Spleen (tissue), 11 donors: ENCODE data around the gene IL32. TPM values are rescaled to one million over a fixed set of nuclear protein-coding genes. Genes with fewer than 3 reads are reported as not detected.
A peak's percentile ranks its signal among the peaks of the same experiment; 100 is the strongest.

Experiments used
- DNase-seq: peaks from one replicate; pipeline ENCODE4 v3.0.0-alpha.2; 2020
- H3K27ac ChIP-seq, 8 donors: fragments of 200-600 bp; sonication (generic) in 7 of 8; 1 replicate in 4 of 8; 2 replicates in 4 of 8; pipeline versions ENCODE4 v1.5.0 to v1.8.0; 2016 to 2021; ENCODE audit warnings: inconsistent platforms in 4 of 8, mild to moderate bottlenecking in 4 of 8, moderate library complexity in 1 of 8
- H3K27me3 ChIP-seq, 7 donors: fragments of 200-600 bp; sonication (generic) in 6 of 7; replicated peaks in 1 of 7; 1 replicate in 4 of 7; 2 replicates in 3 of 7; pipeline versions ENCODE4 v1.5.0 to v1.8.0; 2016 to 2021; ENCODE audit warnings: inconsistent platforms in 3 of 7, mild to moderate bottlenecking in 1 of 7
- H3K36me3 ChIP-seq, 6 donors: fragments of 200-600 bp; sonication (generic) in 5 of 6; 1 replicate in 4 of 6; 2 replicates in 2 of 6; pipeline versions ENCODE4 v1.5.0 to v1.8.0; 2016 to 2021; ENCODE audit warnings: inconsistent platforms in 2 of 6
- H3K4me1 ChIP-seq, 6 donors: fragments of 200-600 bp; sonication (generic) in 5 of 6; 1 replicate in 3 of 6; 2 replicates in 3 of 6; pipeline versions ENCODE4 v1.5.0 to v1.8.0; 2016 to 2021; ENCODE audit warnings: inconsistent platforms in 3 of 6
- H3K4me3 ChIP-seq, 8 donors: fragments of 200-600 bp; sonication (generic) in 7 of 8; 1 replicate in 4 of 8; 2 replicates in 4 of 8; pipeline versions ENCODE4 v1.5.0 to v1.8.0; 2016 to 2021; ENCODE audit warnings: inconsistent platforms in 4 of 8, mild to moderate bottlenecking in 4 of 8, moderate library complexity in 2 of 8
- H3K9me3 ChIP-seq, 8 donors: fragments of 200-600 bp; sonication (generic) in 7 of 8; 1 replicate in 4 of 8; 2 replicates in 4 of 8; pipeline versions ENCODE4 v1.5.0 to v1.8.0; 2016 to 2021; ENCODE audit warnings: inconsistent platforms in 4 of 8
- POLR2A ChIP-seq, 3 donors: fragments of 450-650 bp; IDR thresholded peaks; one replicate each; pipeline ENCODE4 v1.5.1; 2017; ENCODE audit warnings: antibody characterized with exemption in 3 of 3, mild to moderate bottlenecking in 1 of 3
- POLR2AphosphoS5 ChIP-seq, 3 donors: sonication (generic); formaldehyde crosslinking; IDR thresholded peaks; one replicate each; pipeline ENCODE4 v1.5.1; 2017; ENCODE audit warnings: antibody characterized with exemption in 3 of 3
- WGBS, 5 donors: extraction: QIAGEN DNeasy Blood & Tissue Kit in 3 of 5; methylation state at CpG; one replicate each; pipeline versions ENCODE4 v1.1.5 to v1.1.7; 2013 to 2018; 5-methylcytosine and 5-hydroxymethylcytosine counted together
- intact Hi-C: fragments of 100-400 bp; cut with DNase I; formaldehyde crosslinking; loops from one replicate; pipeline ENCODE4 v1.15.0; 2023; ENCODE audit warnings: low total_unique reads
- polyA plus RNA-seq, 3 donors: library from polyadenylated mRNA; stranded (reverse); fragments of 200-250 nt; gene quantifications; one replicate each; pipeline ENCODE4 v1.2.1, GENCODE V29; 2013
- total RNA-seq, 7 donors: library from RNA; depleted of rRNA in 3 of 7; stranded (reverse); fragments of >200 nt in 3 of 7; fragmentation: NEBNext Ultra II Directional in 4 of 7; extraction: Animal tissue kit (Norgen Biotek cat#: 25700) in 4 of 7; gene quantifications; one replicate each; pipeline versions ENCODE4 v1.1.0 to v1.2.1, GENCODE V29; 2016 to 2021
- TF ChIP-seq, protein P1 (sequence below), 11 experiments: fragments of 200-600 bp in 7 of 11; fragments of 450-650 bp in 4 of 11; sonication (generic) in 4 of 11; IDR thresholded peaks in 8 of 11; conservative IDR thresholded peaks in 3 of 11; 1 replicate in 7 of 11; 2 replicates in 4 of 11; pipeline versions ENCODE4 v1.4.0 to v1.8.0; 2016 to 2021; ENCODE audit warnings: antibody characterized with exemption in 11 of 11, inconsistent platforms in 4 of 11, mild to moderate bottlenecking in 1 of 11
- donor health status: healthy with polysubstance abuse.
- donor health status: DM: no; HTN: no; CAD: no; lungs with moderate emphysema.
- donor health status: DM: no; HTN: no; CAD: no.
- donor health status: Bipolar disorder and iron deficiency.
- donor health status: healthy.
- donor health status: DM: no; HTN: no; CAD: no.
- donor health status: DM: yes; HTN: yes; CAD: no.

The IL32 gene
- total and polyA plus RNA-seq, 10 donors: 171 to 624 (median 293) TPM

DNA sequence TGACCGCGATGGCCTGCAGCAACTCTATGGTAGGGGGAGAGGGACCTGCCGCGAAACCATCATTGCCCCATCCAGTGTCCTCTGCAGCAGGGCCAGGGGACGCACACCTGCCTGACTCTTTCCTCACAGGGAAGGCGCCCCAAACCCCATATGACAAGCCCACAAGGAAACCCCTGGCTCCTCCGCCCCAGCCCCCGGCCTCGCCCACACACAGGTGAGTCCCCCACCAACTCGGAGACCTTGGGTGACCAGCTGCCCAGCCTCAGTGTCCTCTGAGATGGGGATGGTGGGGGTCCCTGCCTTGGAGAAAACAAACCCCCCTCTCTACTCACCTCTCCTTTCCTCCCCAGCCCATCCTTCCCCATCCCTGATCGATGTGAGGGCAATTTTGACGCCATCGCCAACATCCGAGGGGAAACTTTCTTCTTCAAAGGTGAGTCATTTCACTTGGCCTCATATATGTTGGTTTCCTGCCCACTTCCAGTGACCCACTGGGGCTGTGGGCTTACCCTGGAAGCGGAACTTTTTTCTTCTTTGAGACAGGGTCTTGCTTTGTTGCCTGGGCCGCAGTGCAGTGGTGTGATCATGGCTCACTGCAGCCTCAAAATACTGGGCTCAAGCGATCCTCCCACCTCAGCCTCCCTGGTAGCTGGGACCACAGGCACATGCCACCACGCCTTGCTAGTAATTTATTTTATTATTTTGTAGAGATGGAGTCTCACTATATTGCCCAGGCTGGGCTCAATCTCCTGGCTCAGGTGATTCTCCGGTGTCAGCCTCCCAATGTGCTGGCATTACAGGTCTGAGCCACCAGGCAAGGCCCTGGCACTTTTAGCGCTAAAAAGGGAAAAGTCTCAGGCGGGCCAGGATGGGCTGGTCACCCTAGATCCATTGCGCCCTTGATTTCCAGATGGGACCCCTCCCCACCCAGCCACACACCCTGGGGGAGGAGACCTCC is 8.0 kb upstream of the IL32 start:
- H3K4me3 ChIP-seq: peak overlapping the region; percentile 71 to 97 (median 80)
- peak; percentile 80 for DNase-seq
- intact Hi-C loops: loop anchor here (5.0 to 10.0 kb wide), 2 partner anchors 70 to 107 kb away; no protein-coding TSS in a partner anchor
- 87 to 92% (median 91%) methylated on average over 21 to 22 of the region's 22 CpGs for WGBS, 5 donors
- H3K27me3 ChIP-seq: no peaks in the 10 kb centered on the region
- peaks cover 21 to 87% (median 63%) of the 10 kb centered on the region in 6 donors for H3K4me1 ChIP-seq
- H3K9me3 ChIP-seq: no peaks in the 10 kb centered on the region
- peaks cover 0 to 44% (median 0%) of the 10 kb centered on the region in 6 donors for H3K36me3 ChIP-seq
- peak overlapping the region in 7 of 8 donors; percentile 86 to 96 (median 92) for H3K27ac ChIP-seq
- peak in 1 of 3 donors; percentile 31 for TF ChIP-seq POLR2AphosphoS5 (IDR thresholded peaks at IDR 0.05)
- TF ChIP-seq, protein P1, sequence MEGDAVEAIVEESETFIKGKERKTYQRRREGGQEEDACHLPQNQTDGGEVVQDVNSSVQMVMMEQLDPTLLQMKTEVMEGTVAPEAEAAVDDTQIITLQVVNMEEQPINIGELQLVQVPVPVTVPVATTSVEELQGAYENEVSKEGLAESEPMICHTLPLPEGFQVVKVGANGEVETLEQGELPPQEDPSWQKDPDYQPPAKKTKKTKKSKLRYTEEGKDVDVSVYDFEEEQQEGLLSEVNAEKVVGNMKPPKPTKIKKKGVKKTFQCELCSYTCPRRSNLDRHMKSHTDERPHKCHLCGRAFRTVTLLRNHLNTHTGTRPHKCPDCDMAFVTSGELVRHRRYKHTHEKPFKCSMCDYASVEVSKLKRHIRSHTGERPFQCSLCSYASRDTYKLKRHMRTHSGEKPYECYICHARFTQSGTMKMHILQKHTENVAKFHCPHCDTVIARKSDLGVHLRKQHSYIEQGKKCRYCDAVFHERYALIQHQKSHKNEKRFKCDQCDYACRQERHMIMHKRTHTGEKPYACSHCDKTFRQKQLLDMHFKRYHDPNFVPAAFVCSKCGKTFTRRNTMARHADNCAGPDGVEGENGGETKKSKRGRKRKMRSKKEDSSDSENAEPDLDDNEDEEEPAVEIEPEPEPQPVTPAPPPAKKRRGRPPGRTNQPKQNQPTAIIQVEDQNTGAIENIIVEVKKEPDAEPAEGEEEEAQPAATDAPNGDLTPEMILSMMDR (IDR thresholded peaks at IDR 0.05 in 8 of 11, conservative IDR thresholded peaks at IDR 0.05 in 3 of 11): no peak

DNA sequence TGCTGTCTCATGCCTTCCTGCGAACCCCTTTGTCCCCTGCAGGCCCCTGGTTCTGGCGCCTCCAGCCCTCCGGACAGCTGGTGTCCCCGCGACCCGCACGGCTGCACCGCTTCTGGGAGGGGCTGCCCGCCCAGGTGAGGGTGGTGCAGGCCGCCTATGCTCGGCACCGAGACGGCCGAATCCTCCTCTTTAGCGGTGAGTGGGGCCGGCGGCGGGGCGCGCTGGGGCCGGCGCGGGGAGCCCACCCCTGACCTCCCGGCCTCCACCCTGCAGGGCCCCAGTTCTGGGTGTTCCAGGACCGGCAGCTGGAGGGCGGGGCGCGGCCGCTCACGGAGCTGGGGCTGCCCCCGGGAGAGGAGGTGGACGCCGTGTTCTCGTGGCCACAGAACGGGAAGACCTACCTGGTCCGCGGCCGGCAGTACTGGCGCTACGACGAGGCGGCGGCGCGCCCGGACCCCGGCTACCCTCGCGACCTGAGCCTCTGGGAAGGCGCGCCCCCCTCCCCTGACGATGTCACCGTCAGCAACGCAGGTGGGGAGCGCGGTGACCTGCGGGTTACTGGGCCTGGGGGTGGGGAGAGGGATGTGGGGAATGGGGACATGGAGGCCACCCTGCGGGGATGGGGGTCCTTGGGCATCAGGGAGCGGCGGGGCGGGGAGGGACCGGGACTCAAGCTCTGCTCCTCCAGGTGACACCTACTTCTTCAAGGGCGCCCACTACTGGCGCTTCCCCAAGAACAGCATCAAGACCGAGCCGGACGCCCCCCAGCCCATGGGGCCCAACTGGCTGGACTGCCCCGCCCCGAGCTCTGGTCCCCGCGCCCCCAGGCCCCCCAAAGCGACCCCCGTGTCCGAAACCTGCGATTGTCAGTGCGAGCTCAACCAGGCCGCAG is 7.1 kb upstream of the IL32 start:
- H3K27ac ChIP-seq: peak overlapping the region; percentile 86 to 96 (median 90)
- H3K36me3 ChIP-seq: peaks cover 0 to 44% (median 0%) of the 10 kb centered on the region in 6 donors
- peak; percentile 91 for DNase-seq
- no peaks in the 10 kb centered on the region for H3K27me3 ChIP-seq
- 7 to 11% (median 8%) methylated on average over 21 to 77 of the region's 77 CpGs for WGBS, 5 donors
- peak overlapping the region; percentile 71 to 97 (median 80) for H3K4me3 ChIP-seq
- intact Hi-C loops: loop anchor here (5.0 to 10.0 kb wide), 2 partner anchors 69 to 106 kb away; no protein-coding TSS in a partner anchor
- no peaks in the 10 kb centered on the region for H3K9me3 ChIP-seq
- H3K4me1 ChIP-seq: peaks cover 21 to 95% (median 63%) of the 10 kb centered on the region in 6 donors
- no peak for TF ChIP-seq POLR2A (IDR thresholded peaks at IDR 0.05)
- TF ChIP-seq POLR2AphosphoS5 (IDR thresholded peaks at IDR 0.05): peak in 2 of 3 donors; percentile 8 to 68
- TF ChIP-seq, protein P1 (IDR thresholded peaks at IDR 0.05 in 8 of 11, conservative IDR thresholded peaks at IDR 0.05 in 3 of 11): peak in 1 of 11 experiments; percentile 10

DNA sequence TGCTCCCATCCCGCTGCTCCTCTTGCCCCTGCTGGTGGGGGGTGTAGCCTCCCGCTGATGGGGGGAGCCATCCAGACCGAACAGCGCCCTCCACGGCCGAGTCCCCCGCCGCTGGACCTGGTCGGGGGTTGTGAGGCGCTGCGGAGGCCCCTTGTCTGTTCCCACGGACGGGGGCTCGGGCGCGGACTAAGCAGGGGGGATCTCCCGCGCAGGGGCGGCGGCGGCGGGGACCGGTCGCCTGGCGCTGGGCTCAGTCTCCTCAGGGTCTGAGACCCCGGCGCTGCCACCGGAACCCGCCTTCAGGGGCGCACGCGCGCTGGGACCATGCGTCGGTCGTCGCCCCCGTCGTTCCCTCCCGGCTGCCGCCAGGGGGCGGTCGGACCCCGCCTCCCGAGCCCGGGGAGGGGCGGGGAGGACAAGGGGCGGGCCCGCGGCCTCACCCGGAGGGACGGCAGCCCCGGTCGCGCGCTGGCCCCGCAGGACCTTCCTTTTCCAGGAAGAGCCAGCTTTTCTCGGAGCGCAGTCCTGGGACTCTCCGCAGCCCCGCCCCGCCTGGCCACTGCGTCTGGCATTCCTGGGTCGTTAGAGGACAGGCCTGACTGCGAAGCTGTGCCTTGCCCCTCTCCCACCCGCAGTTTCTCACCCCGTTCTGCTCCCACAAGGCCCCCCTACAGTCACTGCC is 6.3 kb upstream of the IL32 start:
- peak; percentile 98 for DNase-seq
- H3K9me3 ChIP-seq: no peaks in the 10 kb centered on the region
- H3K4me1 ChIP-seq: peaks cover 21 to 98% (median 63%) of the 10 kb centered on the region in 6 donors
- intact Hi-C loops: loop anchor here (5.0 to 10.0 kb wide), 2 partner anchors 68 to 106 kb away; no protein-coding TSS in a partner anchor
- peak overlapping the region; percentile 71 to 97 (median 80) for H3K4me3 ChIP-seq
- TF ChIP-seq POLR2A (IDR thresholded peaks at IDR 0.05) (peak in 1 of 3 donors; percentile 17), POLR2AphosphoS5 (IDR thresholded peaks at IDR 0.05) (peak; percentile 85 to 91 (median 86))
- TF ChIP-seq, protein P1 (IDR thresholded peaks at IDR 0.05 in 8 of 11, conservative IDR thresholded peaks at IDR 0.05 in 3 of 11): peak; percentile 83 to 99 (median 97)
- 0 to 2% (median 1%) methylated on average over 13 to 67 of the region's 67 CpGs for WGBS, 5 donors
- H3K36me3 ChIP-seq: peaks cover 0 to 39% (median 0%) of the 10 kb centered on the region in 6 donors
- no peaks in the 10 kb centered on the region for H3K27me3 ChIP-seq
- peak overlapping the region; percentile 86 to 96 (median 90) for H3K27ac ChIP-seq
